A549 (cell line): Measurements from ENCODE around the gene GOSR2.

Experiments used
- CHD2 ChIP-seq: fragments of 150-350 bp; IDR thresholded peaks from 2 replicates; pipeline ENCODE4 v1.6.1; 2014; ENCODE audit warnings: low read length; ENCODE audit not compliant: partially characterized antibody
- POLR2A ChIP-seq: IDR thresholded peaks from 2 replicates; pipeline ENCODE4 v1.6.1; 2012; ENCODE audit warnings: mild to moderate bottlenecking, low read length
- RCOR1 ChIP-seq: fragments of 150-350 bp; IDR thresholded peaks from 2 replicates; pipeline ENCODE4 v1.6.1; 2014; ENCODE audit warnings: antibody characterized with exemption, low read length, low read depth

DNA sequence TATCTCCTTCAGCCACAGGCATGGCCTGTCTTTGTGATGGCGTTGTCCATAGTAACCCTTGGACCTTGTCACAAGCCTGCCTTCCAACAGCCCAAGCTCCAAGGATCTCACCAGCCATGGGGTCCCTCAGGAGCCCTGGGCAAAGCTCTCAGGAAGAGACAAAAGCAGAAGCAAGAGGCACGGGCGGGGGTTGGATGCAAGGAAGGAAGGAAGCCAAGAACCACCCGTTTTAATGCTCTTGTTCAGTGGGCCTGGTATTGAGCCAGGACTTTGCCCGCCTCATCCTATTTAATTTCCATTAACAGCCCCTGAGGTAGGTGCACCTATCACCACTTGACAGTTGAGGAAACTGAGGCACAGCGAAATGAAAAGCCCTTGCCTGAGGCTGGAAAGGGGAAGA lies 32.3 kb upstream of the GOSR2 start:
- TF ChIP-seq POLR2A, result no peak
- TF ChIP-seq CHD2, result no peak
- TF ChIP-seq RCOR1, result no peak
